GM19463 (cell line): ENCODE results near the gene GBP5.

Source experiments
- ATAC-seq: cut with Tn5 transposase; IDR thresholded peaks from one replicate; pipeline ENCODE4 v1.9.1; 2021; ENCODE audit warnings: mild to moderate bottlenecking, moderate library complexity; ENCODE audit not compliant: unreplicated experiment

Gene GBP5

GRCh38 chr1:89272269-89273041 lies at the start of gene GBP5:
Gene GBP5, minus strand, starts transcription at chr1:89272860. Its CDS starts 3,305 bp downstream, at chr1:89269555.
- ATAC-seq, result peak; percentile 80

- ATAC-seq, result no peak
These were observed 49.7 kb upstream of the GBP5 start for GRCh38 chr1:89322402-89322801.

- ATAC-seq, result no peak
These were observed 39.9 kb upstream of the GBP5 start for GRCh38 chr1:89312572-89312971.

- no peak for ATAC-seq
These were observed 39.1 kb upstream of the GBP5 start for GRCh38 chr1:89311757-89312156.

GRCh38 chr1:89310976-89311375 lies 38.3 kb upstream of the GBP5 start:
- ATAC-seq, result no peak

- peak; percentile 79 for ATAC-seq
These were observed 37.8 kb upstream of the GBP5 start for GRCh38 chr1:89310505-89310904.

- no peak for ATAC-seq
These were observed 37.2 kb upstream of the GBP5 start for GRCh38 chr1:89309828-89310227.

- no peak for ATAC-seq
These were observed 33.6 kb upstream of the GBP5 start for GRCh38 chr1:89306273-89306672.

- no peak for ATAC-seq
These were observed 32.8 kb upstream of the GBP5 start for GRCh38 chr1:89305493-89305892.

- ATAC-seq, result no peak
These were observed 32.0 kb upstream of the GBP5 start for GRCh38 chr1:89304572-89305230.

- ATAC-seq, result no peak
These were observed 30.2 kb upstream of the GBP5 start for GRCh38 chr1:89302697-89303332.

- peak; percentile 91 for ATAC-seq
These were observed 27.2 kb upstream of the GBP5 start for GRCh38 chr1:89299739-89300463.

- ATAC-seq, result peak; percentile 44
These were observed 25.8 kb upstream of the GBP5 start for GRCh38 chr1:89298461-89298860.

GRCh38 chr1:89295187-89295586 lies 22.5 kb upstream of the GBP5 start:
- no peak for ATAC-seq

GRCh38 chr1:89291276-89291675 lies 18.6 kb upstream of the GBP5 start:
- no peak for ATAC-seq

- no peak for ATAC-seq
These were observed 15.3 kb upstream of the GBP5 start for GRCh38 chr1:89288051-89288340.

- peak; percentile 34 for ATAC-seq
These were observed 14.8 kb upstream of the GBP5 start for GRCh38 chr1:89287181-89288050.

GRCh38 chr1:89286549-89287180 lies 14.0 kb upstream of the GBP5 start:
- ATAC-seq, result peak; percentile 94

GRCh38 chr1:89285745-89286380 lies 13.2 kb upstream of the GBP5 start:
- ATAC-seq, result no peak
